Glutamatergic neuron (in vitro differentiated cells): ENCODE data around the gene SULT1C3. TPM values are rescaled to one million over a fixed set of nuclear protein-coding genes. Genes with fewer than 3 reads are reported as not detected.

Source experiments
- DNase-seq: peaks from one replicate; pipeline ENCODE4 v3.0.0; 2022
- H3K27ac Mint-ChIP-seq: one replicate; pipeline ENCODE4 v1.8.0; 2020; ENCODE audit warnings: mild to moderate bottlenecking, mixed read lengths, inconsistent platforms; ENCODE audit not compliant: unreplicated experiment
- H3K27me3 Mint-ChIP-seq: one replicate; pipeline ENCODE4 v1.8.0; 2020; ENCODE audit warnings: mild to moderate bottlenecking, moderate library complexity, mixed read lengths, inconsistent platforms; ENCODE audit not compliant: unreplicated experiment
- H3K36me3 Mint-ChIP-seq: one replicate; pipeline ENCODE4 v1.8.0; 2020; ENCODE audit warnings: mild to moderate bottlenecking, mixed read lengths, inconsistent platforms; ENCODE audit not compliant: unreplicated experiment
- H3K4me1 Mint-ChIP-seq: one replicate; pipeline ENCODE4 v1.8.0; 2020; ENCODE audit warnings: mild to moderate bottlenecking, low read depth, mixed read lengths, inconsistent platforms; ENCODE audit not compliant: unreplicated experiment
- H3K4me3 Mint-ChIP-seq: one replicate; pipeline ENCODE4 v1.8.0; 2020; ENCODE audit warnings: mild to moderate bottlenecking, mixed read lengths, inconsistent platforms; ENCODE audit not compliant: unreplicated experiment
- H3K9me3 Mint-ChIP-seq: one replicate; pipeline ENCODE4 v1.8.0; 2020; ENCODE audit warnings: mild to moderate bottlenecking, moderate library complexity, mixed read lengths, inconsistent platforms; ENCODE audit not compliant: unreplicated experiment
- CTCF ChIP-seq: fragments of 200-600 bp; sonication (generic); IDR thresholded peaks from one replicate; pipeline ENCODE4 v1.5.0; 2021; ENCODE audit not compliant: partially characterized antibody, unreplicated experiment
- total RNA-seq: library from RNA; stranded (reverse); fragmentation: NEBNext Ultra II Directional; extraction: Animal tissue kit (Norgen Biotek cat#: 25700); gene quantifications from one replicate; pipeline ENCODE4 v1.2.1, GENCODE V29; 2021; ENCODE audit not compliant: unreplicated experiment

SULT1C3 gene
- total RNA-seq, 1 donor from 2014 or later, result not detected

- H3K36me3 Mint-ChIP-seq, result no peaks in the 10 kb centered on the region
- H3K9me3 Mint-ChIP-seq, result peaks cover 2% of the 10 kb centered on the region
- no peaks in the 10 kb centered on the region for H3K27me3 Mint-ChIP-seq
- H3K4me3 Mint-ChIP-seq, result no peak overlapping the region
- no peak for DNase-seq
- no peaks in the 10 kb centered on the region for H3K4me1 Mint-ChIP-seq
- no peak for TF ChIP-seq CTCF
- no peak overlapping the region for H3K27ac Mint-ChIP-seq
Measured at GRCh38 chr2:108257757-108258331, 18.1 kb downstream of the SULT1C3 start.

- Mint-ChIP-seq H3K27ac (no peak overlapping the region), H3K27me3 (no peaks in the 10 kb centered on the region), H3K9me3 (peaks cover 2% of the 10 kb centered on the region), H3K4me3 (no peak overlapping the region), H3K36me3 (no peaks in the 10 kb centered on the region), H3K4me1 (no peaks in the 10 kb centered on the region)
- TF ChIP-seq CTCF, result no peak
- no peak for DNase-seq
Measured at GRCh38 chr2:108260773-108261172, 21.0 kb downstream of the SULT1C3 start.

GRCh38 chr2:108262036-108262435 is 22.3 kb downstream of the SULT1C3 start:
- no peak for DNase-seq
- H3K27ac Mint-ChIP-seq, result no peak overlapping the region
- no peak overlapping the region for H3K4me3 Mint-ChIP-seq
- H3K27me3 Mint-ChIP-seq, result no peaks in the 10 kb centered on the region
- H3K9me3 Mint-ChIP-seq, result peaks cover 2% of the 10 kb centered on the region
- H3K4me1 Mint-ChIP-seq, result no peaks in the 10 kb centered on the region
- H3K36me3 Mint-ChIP-seq, result no peaks in the 10 kb centered on the region
- no peak for TF ChIP-seq CTCF

- H3K4me3 Mint-ChIP-seq, result no peak overlapping the region
- no peak for TF ChIP-seq CTCF
Measured at GRCh38 chr2:108263401-108263800, 23.6 kb downstream of the SULT1C3 start.

GRCh38 chr2:108266218-108266617 is 26.4 kb downstream of the SULT1C3 start:
- H3K4me1 Mint-ChIP-seq, result no peaks in the 10 kb centered on the region
- no peak for DNase-seq
- H3K36me3 Mint-ChIP-seq, result no peaks in the 10 kb centered on the region
- no peak overlapping the region for H3K4me3 Mint-ChIP-seq
- TF ChIP-seq CTCF, result no peak
- no peak overlapping the region for H3K27ac Mint-ChIP-seq
- H3K27me3 Mint-ChIP-seq, result no peaks in the 10 kb centered on the region
- H3K9me3 Mint-ChIP-seq, result peaks cover 2% of the 10 kb centered on the region

More at GRCh38 chr2:108263401-108263800, 23.6 kb downstream of the SULT1C3 start:
- Mint-ChIP-seq H3K9me3 (peaks cover 2% of the 10 kb centered on the region), H3K4me1 (no peaks in the 10 kb centered on the region), H3K27me3 (no peaks in the 10 kb centered on the region), H3K36me3 (no peaks in the 10 kb centered on the region), H3K27ac (no peak overlapping the region)
- DNase-seq, result no peak
